NCI-H2081 (cell line): ENCODE results near the gene NTNG1.
A peak's percentile ranks its signal among the peaks of the same experiment; 100 is the strongest.

ENCODE experiments used
- DNase-seq, 2 experiments: peaks; one replicate each; lab custom pipeline; 2025; lab: John Stamatoyannopoulos, UW

Gene NTNG1

GRCh38 chr1:107457989-107458388 is 317.1 kb downstream of the NTNG1 start:
- no peak for DNase-seq

- no peak for DNase-seq
Measured at GRCh38 chr1:107459204-107459904, 318.5 kb downstream of the NTNG1 start.

GRCh38 chr1:107460035-107460434 is 319.2 kb downstream of the NTNG1 start:
- no peak for DNase-seq

GRCh38 chr1:107464827-107465226 is 324.0 kb downstream of the NTNG1 start:
- DNase-seq: no peak

GRCh38 chr1:107467286-107467685 is 326.4 kb downstream of the NTNG1 start:
- no peak for DNase-seq

- no peak for DNase-seq
Measured at GRCh38 chr1:107467811-107468210, 327.0 kb downstream of the NTNG1 start.

GRCh38 chr1:107473065-107473464 is 332.2 kb downstream of the NTNG1 start:
- no peak for DNase-seq

GRCh38 chr1:107474877-107475612 is 334.2 kb downstream of the NTNG1 start:
- DNase-seq: no peak

GRCh38 chr1:107477233-107477632 is 336.4 kb downstream of the NTNG1 start:
- no peak for DNase-seq

- DNase-seq: no peak
Measured at GRCh38 chr1:107479865-107480350, 339.1 kb downstream of the NTNG1 start.

- no peak for DNase-seq
Measured at GRCh38 chr1:107480548-107481415, 339.9 kb downstream of the NTNG1 start.

GRCh38 chr1:107481756-107482384 is 341.0 kb downstream of the NTNG1 start:
- no peak for DNase-seq

- no peak for DNase-seq
Measured at GRCh38 chr1:107483949-107484348, 343.1 kb downstream of the NTNG1 start.

- DNase-seq: peak; percentile 15 to 28
Measured at GRCh38 chr1:107486349-107486748, 345.5 kb downstream of the NTNG1 start.

- no peak for DNase-seq
Measured at GRCh38 chr1:107487506-107487905, 346.7 kb downstream of the NTNG1 start.

GRCh38 chr1:107491582-107491981 is 350.7 kb downstream of the NTNG1 start:
- DNase-seq: no peak

GRCh38 chr1:107493111-107493716 is 352.4 kb downstream of the NTNG1 start:
- no peak for DNase-seq

GRCh38 chr1:107494061-107494460 is 353.2 kb downstream of the NTNG1 start:
- DNase-seq: no peak

- DNase-seq: peak in 1 of 2 experiments; percentile 24
Measured at GRCh38 chr1:107496002-107496401, 355.2 kb downstream of the NTNG1 start.

GRCh38 chr1:107499139-107499744 is 358.4 kb downstream of the NTNG1 start:
- no peak for DNase-seq

- DNase-seq: no peak
Measured at GRCh38 chr1:107501081-107501605, 360.3 kb downstream of the NTNG1 start.
